Stomach (tissue), 9 donors: ENCODE measurements around the gene C1orf198. TPM values are rescaled to one million over a fixed set of nuclear protein-coding genes. Genes with fewer than 3 reads are reported as not detected.

Source experiments
- DNase-seq, 2 donors: peaks; one replicate each; pipeline versions ENCODE4 v3.0.0 to v3.0.0-alpha.2; 2013 to 2019
- H3K27ac ChIP-seq, 5 donors: fragments of 200-600 bp in 4 of 5; sonication (generic) in 4 of 5; one replicate each; pipeline ENCODE4 v1.5.1; 2013 to 2019; ENCODE audit warnings: mild to moderate bottlenecking in 1 of 5, moderate library complexity in 1 of 5
- H3K27me3 ChIP-seq, 3 donors: fragments of 200-600 bp; sonication (generic); one replicate each; pipeline ENCODE4 v1.5.1; 2017 to 2019; ENCODE audit warnings: mixed run types in 1 of 3
- H3K36me3 ChIP-seq, 4 donors: fragments of 200-600 bp; sonication (generic); 1 replicate in 3 of 4; 2 replicates in 1 of 4; pipeline ENCODE4 v1.5.1; 2016 to 2019
- H3K4me1 ChIP-seq, 4 donors: fragments of 200-600 bp; sonication (generic); one replicate each; pipeline ENCODE4 v1.5.1; 2016 to 2019
- H3K4me3 ChIP-seq, 4 donors: fragments of 200-600 bp; sonication (generic) in 3 of 4; one replicate each; pipeline ENCODE4 v1.5.1; 2016 to 2019; ENCODE audit warnings: mild to moderate bottlenecking in 1 of 4
- H3K9me3 ChIP-seq, 4 donors: fragments of 200-600 bp; sonication (generic); one replicate each; pipeline ENCODE4 v1.5.1; 2016 to 2019
- EP300 ChIP-seq: sonication (generic); formaldehyde crosslinking; IDR thresholded peaks from one replicate; pipeline ENCODE4 v1.6.1; 2017; ENCODE audit warnings: antibody characterized with exemption
- POLR2A ChIP-seq, 4 donors: fragments of 450-650 bp; IDR thresholded peaks; one replicate each; pipeline ENCODE4 v1.6.1; 2016; ENCODE audit warnings: antibody characterized with exemption in 4 of 4, control low read depth in 2 of 4, mild to moderate bottlenecking in 1 of 4, moderate library complexity in 1 of 4
- POLR2AphosphoS5 ChIP-seq, 3 donors: sonication (generic); formaldehyde crosslinking; IDR thresholded peaks; one replicate each; pipeline ENCODE4 v1.6.1; 2016; ENCODE audit warnings: antibody characterized with exemption in 3 of 3
- WGBS, 5 donors: extraction: QIAGEN DNeasy Blood & Tissue Kit in 3 of 5; methylation state at CpG; one replicate each; pipeline versions ENCODE4 v1.1.5 to v1.1.7; 2013 to 2018; 5-methylcytosine and 5-hydroxymethylcytosine counted together
- intact Hi-C: fragments of 100-400 bp; cut with DNase I; formaldehyde crosslinking; loops from one replicate; pipeline ENCODE4 v1.15.1; 2023; ENCODE audit warnings: low total_unique reads
- polyA plus RNA-seq, 3 donors: library from polyadenylated mRNA; stranded (reverse); fragments of 200-250 nt; gene quantifications; one replicate each; pipeline ENCODE4 v1.2.3, GENCODE V29; 2013
- total RNA-seq, 5 donors: library from RNA; depleted of rRNA; stranded (reverse); fragments of >200 nt; gene quantifications; one replicate each; pipeline versions ENCODE4 v1.1.0 to v1.2.3, GENCODE V29; 2014 to 2016
- TF ChIP-seq, protein P1 (sequence below), 7 experiments: fragments of 450-650 bp in 4 of 7; fragments of 200-600 bp in 3 of 7; sonication (generic) in 3 of 7; IDR thresholded peaks; one replicate each; pipeline ENCODE4 v1.5.1; 2016 to 2019; ENCODE audit warnings: antibody characterized with exemption in 7 of 7, control low read depth in 2 of 7, mild to moderate bottlenecking in 1 of 7
- donor health status: healthy with polysubstance abuse.
- donor health status: Bipolar disorder and iron deficiency.
- donor health status: healthy.

Gene C1orf198
- total and polyA plus RNA-seq, 8 donors, result 11.3 to 69.3 (median 32.4) TPM

DNA sequence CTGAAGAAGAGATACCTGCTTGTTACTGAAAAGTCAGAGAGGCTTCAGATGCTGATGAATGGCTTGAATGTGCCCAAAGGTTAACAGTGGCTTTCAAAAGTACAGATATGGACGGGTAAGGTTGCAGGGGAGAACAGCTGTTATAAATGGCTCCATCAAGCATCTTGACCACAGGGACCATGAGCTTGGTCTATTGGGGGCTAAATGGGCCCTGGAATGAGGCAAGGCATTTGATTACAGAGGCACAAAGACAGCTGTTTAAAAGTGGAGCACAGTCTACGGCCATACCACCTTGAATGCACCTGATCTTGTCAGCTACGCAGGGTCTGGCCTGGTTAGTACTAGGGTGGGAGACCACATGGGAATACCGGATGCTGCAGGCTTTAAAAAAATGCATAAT, 48.3 kb downstream of the C1orf198 start:
- intact Hi-C loops, result no loop called here
- Histone ChIP-seq H3K27me3 (no peaks in the 10 kb centered on the region), H3K4me3 (no peak overlapping the region), H3K36me3 (no peaks in the 10 kb centered on the region), H3K27ac (no peak overlapping the region), H3K9me3 (no peaks in the 10 kb centered on the region), H3K4me1 (peaks cover 16 to 28% (median 19%) of the 10 kb centered on the region in 4 donors)
- DNase-seq, result no peak
- TF ChIP-seq, protein P1, sequence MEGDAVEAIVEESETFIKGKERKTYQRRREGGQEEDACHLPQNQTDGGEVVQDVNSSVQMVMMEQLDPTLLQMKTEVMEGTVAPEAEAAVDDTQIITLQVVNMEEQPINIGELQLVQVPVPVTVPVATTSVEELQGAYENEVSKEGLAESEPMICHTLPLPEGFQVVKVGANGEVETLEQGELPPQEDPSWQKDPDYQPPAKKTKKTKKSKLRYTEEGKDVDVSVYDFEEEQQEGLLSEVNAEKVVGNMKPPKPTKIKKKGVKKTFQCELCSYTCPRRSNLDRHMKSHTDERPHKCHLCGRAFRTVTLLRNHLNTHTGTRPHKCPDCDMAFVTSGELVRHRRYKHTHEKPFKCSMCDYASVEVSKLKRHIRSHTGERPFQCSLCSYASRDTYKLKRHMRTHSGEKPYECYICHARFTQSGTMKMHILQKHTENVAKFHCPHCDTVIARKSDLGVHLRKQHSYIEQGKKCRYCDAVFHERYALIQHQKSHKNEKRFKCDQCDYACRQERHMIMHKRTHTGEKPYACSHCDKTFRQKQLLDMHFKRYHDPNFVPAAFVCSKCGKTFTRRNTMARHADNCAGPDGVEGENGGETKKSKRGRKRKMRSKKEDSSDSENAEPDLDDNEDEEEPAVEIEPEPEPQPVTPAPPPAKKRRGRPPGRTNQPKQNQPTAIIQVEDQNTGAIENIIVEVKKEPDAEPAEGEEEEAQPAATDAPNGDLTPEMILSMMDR (IDR thresholded peaks at IDR 0.05), result no peak
- no peak for TF ChIP-seq POLR2AphosphoS5 (IDR thresholded peaks at IDR 0.05)
- no peak for TF ChIP-seq EP300
- TF ChIP-seq POLR2A (IDR thresholded peaks at IDR 0.05), result no peak
- WGBS, 5 donors, result 87 to 96% (median 94%) methylated on average over 2 to 4 of the region's 4 CpGs

DNA sequence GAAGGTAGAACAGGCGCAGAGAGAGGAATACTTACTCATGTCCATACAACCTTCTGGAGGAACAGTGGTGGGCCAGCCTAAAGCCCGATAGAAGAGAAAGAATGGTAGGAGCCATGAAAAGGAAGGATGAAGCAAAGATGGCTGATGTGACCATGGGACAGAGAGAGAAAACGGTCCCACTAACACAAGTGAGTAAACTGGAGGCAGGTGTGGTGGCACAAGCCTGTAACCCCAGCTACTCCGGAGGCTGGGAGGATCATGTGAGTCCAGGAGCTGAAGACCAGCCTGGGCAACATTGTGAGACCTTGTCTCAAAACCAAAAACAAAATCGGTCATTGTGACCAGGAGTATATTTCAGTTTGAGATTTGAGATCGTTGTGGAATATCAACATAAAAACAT, 49.4 kb downstream of the C1orf198 start:
- 87 to 94% (median 90%) methylated on average over 6 of the region's 6 CpGs for WGBS, 5 donors

DNA sequence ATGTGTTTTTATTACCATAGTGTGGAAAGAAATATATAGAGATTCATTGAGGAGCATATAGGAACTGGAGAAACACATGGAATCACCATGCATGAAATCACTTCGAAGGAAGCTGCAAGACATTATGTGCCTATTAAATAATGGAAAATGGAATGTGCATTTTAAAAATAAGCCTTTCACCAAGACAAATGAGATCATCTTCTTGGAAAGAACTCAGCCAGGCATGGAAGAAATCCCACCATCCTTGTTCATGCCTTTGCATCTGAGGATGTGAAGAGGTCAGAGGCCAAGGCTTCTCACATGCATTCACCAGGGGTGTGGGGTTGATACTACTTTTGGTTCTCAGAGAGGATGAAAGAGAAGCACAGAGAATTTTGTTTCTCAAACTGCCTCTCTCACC, 50.0 kb downstream of the C1orf198 start:
- intact Hi-C loops, result no loop called here
- 82 to 95% (median 88%) methylated on average over 1 of the region's 1 CpG for WGBS, 5 donors
- H3K4me1 ChIP-seq, result peaks cover 2 to 12% (median 3%) of the 10 kb centered on the region in 4 donors
- TF ChIP-seq, protein P1 (IDR thresholded peaks at IDR 0.05), result no peak
- TF ChIP-seq EP300 (no peak), POLR2A (IDR thresholded peaks at IDR 0.05) (no peak), POLR2AphosphoS5 (IDR thresholded peaks at IDR 0.05) (no peak)
- no peaks in the 10 kb centered on the region for H3K27me3 ChIP-seq
- peaks cover 0 to under 1% (median 0%) of the 10 kb centered on the region in 4 donors for H3K9me3 ChIP-seq
- no peaks in the 10 kb centered on the region for H3K36me3 ChIP-seq
- DNase-seq, result no peak
- no peak overlapping the region for H3K27ac ChIP-seq
- H3K4me3 ChIP-seq, result no peak overlapping the region

More for the DNA sequence above, 49.4 kb downstream of the C1orf198 start:
- DNase-seq, result no peak
- H3K36me3 ChIP-seq, result no peaks in the 10 kb centered on the region
- H3K9me3 ChIP-seq, result no peaks in the 10 kb centered on the region
- no peak overlapping the region for H3K27ac ChIP-seq
- no peak overlapping the region for H3K4me3 ChIP-seq
- TF ChIP-seq POLR2AphosphoS5 (IDR thresholded peaks at IDR 0.05), result no peak
- no peak for TF ChIP-seq POLR2A (IDR thresholded peaks at IDR 0.05)
- TF ChIP-seq EP300, result no peak
- TF ChIP-seq, protein P1 (IDR thresholded peaks at IDR 0.05), result no peak
- intact Hi-C loops, result no loop called here
- no peaks in the 10 kb centered on the region for H3K27me3 ChIP-seq
- H3K4me1 ChIP-seq, result peaks cover 7 to 17% (median 9%) of the 10 kb centered on the region in 4 donors

DNA sequence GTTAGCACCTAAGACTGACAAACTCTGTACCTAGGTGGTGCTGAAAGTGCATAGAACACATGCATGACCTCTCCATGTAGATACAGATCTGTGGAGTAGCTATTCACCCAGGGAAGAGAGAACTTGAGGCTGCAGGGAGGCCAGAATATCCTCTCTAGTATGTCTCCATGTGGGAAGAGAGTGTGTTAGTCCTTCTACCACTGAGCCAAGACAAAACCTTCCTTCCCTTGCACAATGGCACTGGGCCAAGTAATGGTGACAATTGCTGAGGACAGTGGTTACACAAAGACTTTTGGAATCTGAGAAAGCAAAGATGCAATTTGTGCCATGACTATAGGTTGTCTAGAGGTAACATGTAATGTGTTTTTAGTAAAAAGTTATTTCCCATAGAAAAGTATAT, 52.3 kb downstream of the C1orf198 start:
- H3K36me3 ChIP-seq, result no peaks in the 10 kb centered on the region
- no peaks in the 10 kb centered on the region for H3K4me1 ChIP-seq
- intact Hi-C loops, result no loop called here
- TF ChIP-seq POLR2AphosphoS5 (IDR thresholded peaks at IDR 0.05) (no peak), EP300 (no peak), POLR2A (IDR thresholded peaks at IDR 0.05) (no peak)
- TF ChIP-seq, protein P1 (IDR thresholded peaks at IDR 0.05), result no peak
- H3K4me3 ChIP-seq, result no peak overlapping the region
- H3K9me3 ChIP-seq, result peaks cover 6 to 11% (median 10%) of the 10 kb centered on the region in 4 donors
- H3K27ac ChIP-seq, result no peak overlapping the region
- DNase-seq, result no peak
- no peaks in the 10 kb centered on the region for H3K27me3 ChIP-seq
